ENCODE measurements around the gene KBTBD3.

- TF ChIP-seq CTCF (conservative IDR thresholded peaks at IDR 0.05; ENCODE audit: low read depth in 2 of 2) (no peak), EZH2 (IDR thresholded peaks at IDR 0.05; ENCODE audit: low read depth, unreplicated experiment) (no peak), REST (IDR thresholded peaks at IDR 0.05; ENCODE audit: unreplicated experiment) (no peak), EZH2phosphoT487 (IDR thresholded peaks at IDR 0.05; ENCODE audit: unreplicated experiment) (no peak), ETS1 (IDR thresholded peaks at IDR 0.05) (no peak)
These were observed 11.7 kb upstream of the KBTBD3 start for GRCh38 chr11:106088896-106089295.
